LHCN-M2 (cell line): ENCODE data around the gene NIBAN1. TPM values are rescaled to one million over a fixed set of nuclear protein-coding genes. Genes with fewer than 3 reads are reported as not detected.

Source experiments
- DNase-seq: peaks from one replicate; pipeline ENCODE4 v3.0.0-alpha.2; 2012; ENCODE audit warnings: low read depth
- total RNA-seq: library from RNA; depleted of rRNA; stranded (reverse); fragments of >200 nt; gene quantifications from 2 replicates; pipeline ENCODE4 v1.2.3, GENCODE V29; 2014; rRNA removed

Gene NIBAN1
- total RNA-seq, 1 experiment from 2014 or later: 0.06 TPM

GRCh38 chr1:184945678-184946412 is 28.5 kb downstream of the NIBAN1 start:
- no peak for DNase-seq

GRCh38 chr1:184945029-184945428 is 29.3 kb downstream of the NIBAN1 start:
- DNase-seq: no peak

- DNase-seq: no peak
These were observed 30.3 kb downstream of the NIBAN1 start for GRCh38 chr1:184943998-184944397.

GRCh38 chr1:184941735-184942134 is 32.6 kb downstream of the NIBAN1 start:
- no peak for DNase-seq

GRCh38 chr1:184941410-184941733 is 32.9 kb downstream of the NIBAN1 start:
- no peak for DNase-seq

GRCh38 chr1:184940694-184941409 is 33.5 kb downstream of the NIBAN1 start:
- no peak for DNase-seq

GRCh38 chr1:184940226-184940625 is 34.1 kb downstream of the NIBAN1 start:
- DNase-seq: no peak

GRCh38 chr1:184937729-184938128 is 36.6 kb downstream of the NIBAN1 start:
- no peak for DNase-seq

GRCh38 chr1:184935920-184936798 is 38.1 kb downstream of the NIBAN1 start:
- no peak for DNase-seq

GRCh38 chr1:184933944-184934343 is 40.4 kb downstream of the NIBAN1 start:
- no peak for DNase-seq

- no peak for DNase-seq
These were observed 42.0 kb downstream of the NIBAN1 start for GRCh38 chr1:184932319-184932718.

- DNase-seq: no peak
These were observed 42.7 kb downstream of the NIBAN1 start for GRCh38 chr1:184931566-184931965.

GRCh38 chr1:184930645-184931044 is 43.7 kb downstream of the NIBAN1 start:
- no peak for DNase-seq

GRCh38 chr1:184930232-184930631 is 44.1 kb downstream of the NIBAN1 start:
- no peak for DNase-seq

- no peak for DNase-seq
These were observed 44.6 kb downstream of the NIBAN1 start for GRCh38 chr1:184929711-184930202.

- DNase-seq: no peak
These were observed 45.9 kb downstream of the NIBAN1 start for GRCh38 chr1:184928394-184928793.

Other genes starting within 250 kb of the NIBAN1 start
- 36.1 and 42.3 TPM in 2 replicates for gene EDEM3, start 219.7 kb downstream of the NIBAN1 start, total RNA-seq
- gene RNF2, start 71.0 kb upstream of the NIBAN1 start, total RNA-seq: 12.5 and 15.1 TPM in 2 replicates
- gene TRMT1L, start 182.4 kb upstream of the NIBAN1 start, total RNA-seq: 27.6 and 29.2 TPM in 2 replicates
- gene SWT1, start 182.7 kb upstream of the NIBAN1 start, total RNA-seq: 3.4 and 4.2 TPM in 2 replicates